IPS-20b (cell line): Measurements from ENCODE around the gene CEBPA.

ENCODE experiments used
- H3K27ac ChIP-seq: one replicate; pipeline ENCODE4 v1.5.1; 2013; ENCODE audit warnings: low read length
- H3K27me3 ChIP-seq: 2 replicates; pipeline ENCODE4 v1.6.1; 2013; ENCODE audit warnings: mild to moderate bottlenecking, low read length, inconsistent platforms; ENCODE audit not compliant: insufficient read depth
- H3K36me3 ChIP-seq: 2 replicates; pipeline ENCODE4 v1.6.1; 2013; ENCODE audit warnings: low read depth, mild to moderate bottlenecking, inconsistent platforms, low read length, moderate library complexity; ENCODE audit not compliant: insufficient read depth
- H3K4me1 ChIP-seq: 2 replicates; pipeline ENCODE4 v1.6.1; 2013; ENCODE audit warnings: mild to moderate bottlenecking, control low read depth, inconsistent platforms, low read length, moderate library complexity; ENCODE audit not compliant: insufficient read depth
- H3K4me3 ChIP-seq: 2 replicates; pipeline ENCODE4 v1.5.1; 2013; ENCODE audit warnings: mild to moderate bottlenecking, low read length, inconsistent platforms
- H3K9ac ChIP-seq: 2 replicates; pipeline ENCODE4 v1.6.1; 2013; ENCODE audit warnings: low read depth, mild to moderate bottlenecking, inconsistent platforms, low read length, moderate library complexity
- H3K9me3 ChIP-seq: 2 replicates; pipeline ENCODE4 v1.6.1; 2013; ENCODE audit warnings: mild to moderate bottlenecking, low read depth, low read length, inconsistent platforms; ENCODE audit not compliant: insufficient read depth

Gene CEBPA

GRCh38 chr19:33340991-33341390 lies 38.7 kb upstream of the CEBPA start:
- no peaks in the 10 kb centered on the region for H3K27me3 ChIP-seq
- no peak overlapping the region for H3K4me3 ChIP-seq
- H3K9ac ChIP-seq, result no peak overlapping the region
- H3K36me3 ChIP-seq, result no peaks in the 10 kb centered on the region
- H3K4me1 ChIP-seq, result no peaks in the 10 kb centered on the region; the same call in 1 of the 2 replicates
- no peaks in the 10 kb centered on the region for H3K9me3 ChIP-seq
- H3K27ac ChIP-seq, result no peak overlapping the region

- H3K9me3 ChIP-seq, result no peaks in the 10 kb centered on the region
- no peaks in the 10 kb centered on the region; the same call in 1 of the 2 replicates for H3K4me1 ChIP-seq
- no peak overlapping the region for H3K4me3 ChIP-seq
- no peaks in the 10 kb centered on the region for H3K36me3 ChIP-seq
- H3K9ac ChIP-seq, result no peak overlapping the region
- H3K27me3 ChIP-seq, result no peaks in the 10 kb centered on the region
- no peak overlapping the region for H3K27ac ChIP-seq
Observed at GRCh38 chr19:33339016-33339984, 37.0 kb upstream of the CEBPA start.

DNA sequence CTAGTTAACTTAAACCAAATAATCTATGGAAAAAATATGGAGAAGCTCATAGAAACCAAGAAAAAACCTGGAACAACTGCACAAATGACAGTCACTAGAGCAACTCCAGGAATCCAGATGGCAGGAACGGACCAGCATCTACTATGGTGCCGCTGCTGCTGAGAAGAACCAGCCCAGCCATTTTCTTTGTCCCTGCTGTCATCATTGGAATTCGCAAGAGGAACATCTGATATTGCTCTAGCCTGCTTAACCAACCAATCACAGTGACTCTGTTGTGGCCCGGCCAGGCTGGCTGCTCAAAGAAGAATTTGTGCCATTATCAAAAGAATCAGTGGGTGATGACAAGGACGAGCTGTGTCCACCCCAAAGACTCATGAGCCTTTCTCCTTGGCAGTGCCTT lies 33.1 kb upstream of the CEBPA start:
- Histone ChIP-seq H3K4me1 (no peaks in the 10 kb centered on the region), H3K27ac (no peak overlapping the region), H3K27me3 (no peaks in the 10 kb centered on the region), H3K36me3 (no peaks in the 10 kb centered on the region), H3K4me3 (no peak overlapping the region), H3K9ac (no peak overlapping the region), H3K9me3 (no peaks in the 10 kb centered on the region)

DNA sequence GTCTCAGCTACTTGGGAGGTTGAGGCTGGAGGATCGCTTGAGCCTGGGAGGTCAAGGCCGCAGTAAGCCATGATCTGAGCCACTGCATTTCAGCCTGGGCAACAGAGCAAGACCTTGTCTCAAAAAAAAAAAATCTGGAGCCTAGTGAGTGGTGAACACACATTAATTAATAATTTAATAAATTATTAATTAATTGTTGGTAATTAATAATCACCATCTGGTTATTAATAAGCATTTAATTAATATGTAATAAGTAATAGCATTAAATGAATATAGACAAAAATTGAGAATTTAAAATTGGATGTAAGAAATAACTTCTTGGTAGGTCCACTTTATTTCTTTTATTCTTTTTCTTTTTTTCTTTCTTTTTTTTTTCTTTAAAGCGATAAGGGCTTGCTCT lies 31.9 kb upstream of the CEBPA start:
- Histone ChIP-seq H3K9me3 (no peaks in the 10 kb centered on the region), H3K4me3 (no peak overlapping the region), H3K4me1 (no peaks in the 10 kb centered on the region), H3K27ac (no peak overlapping the region), H3K36me3 (no peaks in the 10 kb centered on the region), H3K9ac (no peak overlapping the region), H3K27me3 (no peaks in the 10 kb centered on the region)

DNA sequence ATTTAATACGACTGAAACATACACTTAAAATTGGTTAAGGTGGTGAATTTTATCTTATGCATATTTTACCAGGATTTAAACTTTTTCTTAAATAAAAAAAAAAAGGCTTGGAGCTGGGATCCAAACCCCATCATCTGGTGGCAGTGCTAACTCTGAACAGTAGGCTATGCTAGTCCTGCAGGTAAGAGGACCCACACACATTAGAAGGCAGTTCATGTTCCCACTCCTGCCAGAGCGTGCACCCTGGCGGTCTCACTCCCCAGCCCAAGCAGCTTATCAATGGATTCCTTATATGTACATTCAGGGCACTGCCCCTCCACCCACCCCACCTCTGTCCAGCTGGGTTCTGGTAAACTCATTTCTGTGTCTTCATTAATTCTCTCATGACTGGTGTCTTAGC lies 31.3 kb upstream of the CEBPA start:
- H3K4me1 ChIP-seq, result no peaks in the 10 kb centered on the region
- H3K27ac ChIP-seq, result no peak overlapping the region
- H3K27me3 ChIP-seq, result no peaks in the 10 kb centered on the region
- no peaks in the 10 kb centered on the region for H3K9me3 ChIP-seq
- H3K36me3 ChIP-seq, result no peaks in the 10 kb centered on the region
- no peak overlapping the region for H3K9ac ChIP-seq
- no peak overlapping the region for H3K4me3 ChIP-seq

DNA sequence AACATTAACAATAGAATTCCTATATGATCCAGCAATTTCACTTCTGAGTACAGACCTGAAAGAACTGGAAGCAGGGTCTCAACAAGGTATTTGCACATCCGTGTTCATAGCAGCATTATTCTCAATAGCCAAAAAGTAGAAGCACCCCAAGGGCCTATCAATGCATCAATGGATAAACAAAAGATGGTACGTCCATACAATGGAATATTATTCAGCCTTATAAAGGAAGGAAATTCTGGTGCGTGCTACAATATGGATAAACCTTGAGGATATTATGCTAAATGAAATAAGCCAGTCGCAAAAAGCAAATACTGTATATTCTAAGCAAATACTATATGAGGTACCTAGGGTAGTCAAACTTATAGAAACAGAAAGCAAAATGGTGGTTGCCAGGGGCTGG lies 30.8 kb upstream of the CEBPA start:
- H3K9ac ChIP-seq, result no peak overlapping the region
- no peaks in the 10 kb centered on the region for H3K9me3 ChIP-seq
- no peaks in the 10 kb centered on the region for H3K27me3 ChIP-seq
- no peaks in the 10 kb centered on the region for H3K36me3 ChIP-seq
- no peak overlapping the region for H3K27ac ChIP-seq
- H3K4me3 ChIP-seq, result no peak overlapping the region
- H3K4me1 ChIP-seq, result no peaks in the 10 kb centered on the region

- Histone ChIP-seq H3K27me3 (no peaks in the 10 kb centered on the region), H3K9me3 (no peaks in the 10 kb centered on the region), H3K36me3 (no peaks in the 10 kb centered on the region), H3K27ac (no peak overlapping the region), H3K9ac (no peak overlapping the region), H3K4me3 (no peak overlapping the region), H3K4me1 (no peaks in the 10 kb centered on the region)
Observed at GRCh38 chr19:33332248-33332647, 29.9 kb upstream of the CEBPA start.

DNA sequence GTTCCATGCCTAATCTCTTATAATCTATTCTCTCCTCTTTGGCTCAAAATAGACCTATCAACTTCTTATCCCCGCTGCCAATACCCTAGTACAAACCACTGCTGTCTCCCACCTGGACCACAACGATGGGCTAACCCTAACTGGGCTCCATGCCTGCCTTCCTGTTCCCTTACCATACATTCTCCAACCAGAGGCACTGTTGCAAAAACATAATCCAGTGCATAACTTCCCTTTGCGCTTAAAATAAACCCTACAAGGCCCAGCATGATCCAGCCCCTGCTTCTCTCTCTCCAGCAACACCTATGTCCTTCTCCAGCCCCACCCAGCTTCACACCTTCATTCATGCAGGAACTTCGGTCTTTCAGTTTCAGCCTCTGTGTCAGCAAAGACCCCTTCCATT lies 27.4 kb upstream of the CEBPA start:
- no peak overlapping the region for H3K9ac ChIP-seq
- H3K9me3 ChIP-seq, result no peaks in the 10 kb centered on the region
- H3K27ac ChIP-seq, result no peak overlapping the region
- H3K36me3 ChIP-seq, result no peaks in the 10 kb centered on the region
- H3K27me3 ChIP-seq, result no peaks in the 10 kb centered on the region
- H3K4me3 ChIP-seq, result no peak overlapping the region
- no peaks in the 10 kb centered on the region for H3K4me1 ChIP-seq

DNA sequence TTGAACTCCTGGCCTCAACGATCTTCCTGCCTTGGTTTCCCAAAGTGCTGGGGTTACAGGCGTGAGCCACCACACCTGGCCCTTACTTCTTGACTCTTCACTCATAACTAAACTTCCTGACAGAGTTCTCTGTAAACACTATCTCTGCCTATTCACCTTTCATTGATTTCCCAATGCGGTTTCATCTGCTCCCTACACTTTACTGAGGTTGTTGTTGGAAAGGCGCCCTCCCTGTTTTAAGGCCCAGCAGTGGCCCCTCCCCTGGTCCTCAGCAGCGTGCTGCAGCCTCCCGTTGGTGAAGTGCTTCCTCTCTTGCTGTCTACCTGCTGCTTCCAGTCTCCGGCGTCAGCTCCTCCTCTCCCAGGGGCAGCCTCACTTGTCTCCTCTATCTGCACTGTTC lies 26.7 kb upstream of the CEBPA start:
- Histone ChIP-seq H3K27ac (no peak overlapping the region), H3K36me3 (no peaks in the 10 kb centered on the region), H3K9me3 (no peaks in the 10 kb centered on the region), H3K4me1 (no peaks in the 10 kb centered on the region), H3K9ac (no peak overlapping the region), H3K27me3 (no peaks in the 10 kb centered on the region), H3K4me3 (no peak overlapping the region)

GRCh38 chr19:33325920-33326319 lies 23.6 kb upstream of the CEBPA start:
- peaks cover 8% of the 10 kb centered on the region for H3K9me3 ChIP-seq
- no peaks in the 10 kb centered on the region for H3K36me3 ChIP-seq
- H3K27ac ChIP-seq, result no peak overlapping the region
- H3K4me3 ChIP-seq, result no peak overlapping the region
- H3K9ac ChIP-seq, result no peak overlapping the region
- no peaks in the 10 kb centered on the region for H3K27me3 ChIP-seq
- H3K4me1 ChIP-seq, result no peaks in the 10 kb centered on the region

DNA sequence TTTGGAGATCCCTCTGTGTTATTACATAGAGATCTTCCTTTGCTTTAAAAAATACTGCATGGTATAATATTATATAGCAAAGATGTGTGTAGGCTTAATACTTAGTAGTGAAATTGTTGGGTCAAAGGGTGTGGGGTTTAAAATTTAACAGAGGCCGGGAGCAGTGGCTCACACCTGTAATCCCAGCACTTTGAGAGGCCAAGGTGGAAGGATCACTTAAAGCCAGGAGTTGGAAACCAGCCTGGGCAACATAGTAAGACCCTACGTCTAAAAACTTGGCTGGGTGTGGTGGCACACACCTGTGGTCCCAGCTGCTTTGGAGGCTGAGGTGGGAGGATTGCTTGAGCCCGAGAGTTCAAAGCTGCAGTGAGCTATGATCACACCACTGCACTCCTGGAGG lies 22.3 kb upstream of the CEBPA start:
- H3K9ac ChIP-seq, result no peak overlapping the region
- H3K27ac ChIP-seq, result no peak overlapping the region
- peaks cover 8% of the 10 kb centered on the region for H3K9me3 ChIP-seq
- H3K4me1 ChIP-seq, result no peaks in the 10 kb centered on the region
- H3K36me3 ChIP-seq, result no peaks in the 10 kb centered on the region
- no peak overlapping the region for H3K4me3 ChIP-seq
- H3K27me3 ChIP-seq, result no peaks in the 10 kb centered on the region

DNA sequence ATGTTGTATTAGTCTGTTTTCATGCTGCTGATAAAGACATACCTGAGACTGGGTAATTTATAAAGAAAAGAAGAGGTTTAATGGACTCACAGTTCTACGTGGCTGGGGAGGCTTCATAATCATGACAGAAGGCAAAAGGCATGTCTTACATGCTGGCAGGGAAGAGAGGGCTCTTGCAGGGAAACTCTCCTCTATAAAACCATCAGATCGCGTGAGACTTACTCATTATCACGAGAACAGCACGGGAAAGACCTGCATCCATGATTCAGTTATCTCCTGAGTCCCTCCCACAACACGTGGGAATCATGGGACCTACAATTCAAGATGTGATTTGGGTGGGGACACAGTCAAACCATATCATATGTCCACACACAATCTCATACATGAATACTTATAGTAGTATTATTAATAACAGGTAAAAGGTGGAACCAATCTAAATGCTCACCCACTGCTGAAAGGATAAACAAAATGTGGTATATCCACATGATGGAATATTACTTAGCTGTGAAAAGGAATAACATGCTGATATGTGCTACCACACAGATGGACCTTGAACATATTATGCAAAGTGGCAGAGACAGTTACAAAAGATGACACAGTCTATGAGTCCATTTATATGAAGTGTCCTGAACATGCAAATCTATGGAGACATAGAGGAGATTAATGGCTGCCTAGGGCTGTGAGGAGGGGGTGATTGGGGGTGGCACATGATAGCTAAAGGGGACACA lies 20.9 kb upstream of the CEBPA start:
- peaks cover 8% of the 10 kb centered on the region for H3K9me3 ChIP-seq
- H3K4me1 ChIP-seq, result no peaks in the 10 kb centered on the region
- H3K27ac ChIP-seq, result no peak overlapping the region
- H3K36me3 ChIP-seq, result no peaks in the 10 kb centered on the region
- H3K4me3 ChIP-seq, result no peak overlapping the region
- H3K9ac ChIP-seq, result no peak overlapping the region
- no peaks in the 10 kb centered on the region for H3K27me3 ChIP-seq
